Body of pancreas (tissue), 4 donors: ENCODE results near the gene PSMD9.

ENCODE experiments used
- POLR2A ChIP-seq, 3 donors: fragments of 450-650 bp; IDR thresholded peaks; one replicate each; pipeline ENCODE4 v1.6.1; 2016; ENCODE audit warnings: antibody characterized with exemption in 3 of 3, mild to moderate bottlenecking in 2 of 3
- TF ChIP-seq, protein P1 (sequence below), 7 experiments: fragments of 450-650 bp in 4 of 7; fragments of 200-600 bp in 3 of 7; sonication (generic) in 3 of 7; IDR thresholded peaks; one replicate each; pipeline ENCODE4 v1.5.1; 2016 to 2019; ENCODE audit warnings: antibody characterized with exemption in 7 of 7

DNA sequence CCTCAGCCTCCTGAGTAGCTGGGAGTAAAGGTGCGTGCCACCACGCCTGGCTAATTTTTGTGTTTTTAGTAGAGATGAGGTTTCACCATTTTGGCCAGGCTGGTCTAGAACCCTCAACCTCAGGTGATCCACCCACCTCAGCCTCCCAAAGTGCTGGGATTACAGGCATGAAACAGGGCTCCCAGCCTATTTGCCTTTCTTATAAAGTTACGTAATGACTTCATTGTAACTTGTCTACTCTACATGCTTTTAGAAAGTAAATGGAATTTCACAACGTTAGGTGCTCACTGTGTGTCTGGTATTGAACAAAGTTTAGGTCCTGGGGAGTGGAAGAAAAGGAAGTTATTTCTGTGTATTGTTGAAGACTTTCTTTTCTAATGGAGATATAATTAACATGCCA, 42.3 kb downstream of the PSMD9 start:
- TF ChIP-seq, protein P1, sequence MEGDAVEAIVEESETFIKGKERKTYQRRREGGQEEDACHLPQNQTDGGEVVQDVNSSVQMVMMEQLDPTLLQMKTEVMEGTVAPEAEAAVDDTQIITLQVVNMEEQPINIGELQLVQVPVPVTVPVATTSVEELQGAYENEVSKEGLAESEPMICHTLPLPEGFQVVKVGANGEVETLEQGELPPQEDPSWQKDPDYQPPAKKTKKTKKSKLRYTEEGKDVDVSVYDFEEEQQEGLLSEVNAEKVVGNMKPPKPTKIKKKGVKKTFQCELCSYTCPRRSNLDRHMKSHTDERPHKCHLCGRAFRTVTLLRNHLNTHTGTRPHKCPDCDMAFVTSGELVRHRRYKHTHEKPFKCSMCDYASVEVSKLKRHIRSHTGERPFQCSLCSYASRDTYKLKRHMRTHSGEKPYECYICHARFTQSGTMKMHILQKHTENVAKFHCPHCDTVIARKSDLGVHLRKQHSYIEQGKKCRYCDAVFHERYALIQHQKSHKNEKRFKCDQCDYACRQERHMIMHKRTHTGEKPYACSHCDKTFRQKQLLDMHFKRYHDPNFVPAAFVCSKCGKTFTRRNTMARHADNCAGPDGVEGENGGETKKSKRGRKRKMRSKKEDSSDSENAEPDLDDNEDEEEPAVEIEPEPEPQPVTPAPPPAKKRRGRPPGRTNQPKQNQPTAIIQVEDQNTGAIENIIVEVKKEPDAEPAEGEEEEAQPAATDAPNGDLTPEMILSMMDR (IDR thresholded peaks at IDR 0.05), result no peak
- TF ChIP-seq POLR2A (IDR thresholded peaks at IDR 0.05), result no peak
